Endodermal cell (in vitro differentiated cells): ENCODE results near the gene GFPT2. TPM values are rescaled to one million over a fixed set of nuclear protein-coding genes. Genes with fewer than 3 reads are reported as not detected.
A peak's percentile ranks its signal among the peaks of the same experiment; 100 is the strongest.

Experiments
- DNase-seq: peaks from one replicate; pipeline ENCODE4 v3.0.0-alpha.2; 2017
- H3K27ac ChIP-seq: 2 replicates; pipeline ENCODE4 v1.5.1; 2013; ENCODE audit warnings: mild to moderate bottlenecking, low read depth, low read length, moderate library complexity
- H3K27me3 ChIP-seq: 2 replicates; pipeline ENCODE4 v1.6.1; 2013; ENCODE audit warnings: mild to moderate bottlenecking, low read length, moderate library complexity; ENCODE audit not compliant: insufficient read depth, control insufficient read depth, poor library complexity, severe bottlenecking
- H3K36me3 ChIP-seq: 2 replicates; pipeline ENCODE4 v1.7.0; 2013; ENCODE audit warnings: mild to moderate bottlenecking, low read length, moderate library complexity; ENCODE audit not compliant: control insufficient read depth, insufficient read depth
- H3K4me1 ChIP-seq: one replicate; pipeline ENCODE4 v1.7.0; 2013; ENCODE audit warnings: low read length; ENCODE audit not compliant: control insufficient read depth, insufficient read depth
- H3K4me3 ChIP-seq: 2 replicates; pipeline ENCODE4 v1.5.1; 2013; ENCODE audit warnings: mild to moderate bottlenecking, low read length, moderate library complexity
- H3K9ac ChIP-seq: 2 replicates; pipeline ENCODE4 v1.6.1; 2013; ENCODE audit warnings: mild to moderate bottlenecking, low read length, moderate library complexity; ENCODE audit not compliant: poor library complexity, severe bottlenecking; ENCODE audit errors: extremely low read depth
- H3K9me3 ChIP-seq: 2 replicates; pipeline ENCODE4 v1.6.1; 2013; ENCODE audit warnings: mild to moderate bottlenecking, low read length, moderate library complexity; ENCODE audit not compliant: control insufficient read depth
- H3K27ac Mint-ChIP-seq: 2 replicates; pipeline ENCODE4 v1.8.0; 2020; ENCODE audit warnings: mixed read lengths
- H3K27me3 Mint-ChIP-seq: 2 replicates; pipeline ENCODE4 v1.8.0; 2021; ENCODE audit warnings: mild to moderate bottlenecking, mixed read lengths; ENCODE audit not compliant: insufficient read depth
- H3K36me3 Mint-ChIP-seq: 2 replicates; pipeline ENCODE4 v1.8.0; 2020; ENCODE audit warnings: low read depth, mixed read lengths
- H3K4me1 Mint-ChIP-seq: 2 replicates; pipeline ENCODE4 v1.8.0; 2020; ENCODE audit warnings: mixed read lengths
- H3K4me3 Mint-ChIP-seq: 2 replicates; pipeline ENCODE4 v1.8.0; 2020; ENCODE audit warnings: mild to moderate bottlenecking, moderate library complexity, mixed read lengths
- H3K9me3 Mint-ChIP-seq: 2 replicates; pipeline ENCODE4 v1.8.0; 2020; ENCODE audit warnings: mild to moderate bottlenecking, mixed read lengths
- WGBS, 2 experiments: methylation state at CpG; one replicate each; pipeline versions ENCODE4 v1.1.5 to v1.1.7; 2013; ENCODE audit warnings: missing lambda C conversion rate in 2 of 2, mixed read lengths in 1 of 2; ENCODE audit not compliant: insufficient coverage in 1 of 2, insufficient read length in 1 of 2; 5-methylcytosine and 5-hydroxymethylcytosine counted together
- total RNA-seq, 2 donors: library from RNA; stranded (reverse); fragmentation: NEBNext Ultra II Directional in 1 of 2; extraction: Animal tissue kit (Norgen Biotek cat#: 25700) in 1 of 2; gene quantifications; 2 replicates in 1 of 2; 3 replicates in 1 of 2; pipeline ENCODE4 v1.2.1, GENCODE V29; 2021
- TF ChIP-seq, protein P1 (sequence below): fragments of 200-600 bp; sonication (generic); conservative IDR thresholded peaks from 2 replicates; pipeline ENCODE4 v1.5.0; 2021; ENCODE audit warnings: antibody characterized with exemption, mild to moderate bottlenecking

The GFPT2 gene
- total RNA-seq, 2 donors from 2014 or later, result 19.5 to 37.3 TPM

DNA sequence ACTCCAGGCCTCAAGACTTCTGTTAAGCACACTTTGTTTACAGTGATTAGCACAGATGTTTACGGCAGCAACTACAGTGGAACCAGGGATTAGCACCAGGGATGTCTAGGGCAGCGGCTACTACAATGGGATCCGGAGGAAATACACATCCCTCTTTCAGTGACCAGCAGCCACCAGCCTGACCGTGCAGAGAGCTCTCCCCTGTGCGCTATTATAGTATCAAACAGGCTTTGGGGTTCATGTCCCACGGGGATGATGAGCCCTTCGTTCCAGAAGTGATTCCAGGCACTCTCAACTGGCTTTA, 21.5 kb downstream of the GFPT2 start:
- H3K4me3 ChIP-seq, result peak overlapping the region; percentile 64
- peak overlapping the region; percentile 94 for H3K9ac ChIP-seq
- peak; percentile 90 for DNase-seq
- Mint-ChIP-seq H3K27ac (peak overlapping the region; percentile 97), H3K9me3 (peaks cover 22% of the 10 kb centered on the region), H3K4me1 (peaks cover 17% of the 10 kb centered on the region), H3K36me3 (peaks cover 55% of the 10 kb centered on the region), H3K4me3 (peak overlapping the region; percentile 19), H3K27me3 (no peaks in the 10 kb centered on the region)
- H3K27ac ChIP-seq, result peak overlapping the region; percentile 95
- TF ChIP-seq, protein P1, sequence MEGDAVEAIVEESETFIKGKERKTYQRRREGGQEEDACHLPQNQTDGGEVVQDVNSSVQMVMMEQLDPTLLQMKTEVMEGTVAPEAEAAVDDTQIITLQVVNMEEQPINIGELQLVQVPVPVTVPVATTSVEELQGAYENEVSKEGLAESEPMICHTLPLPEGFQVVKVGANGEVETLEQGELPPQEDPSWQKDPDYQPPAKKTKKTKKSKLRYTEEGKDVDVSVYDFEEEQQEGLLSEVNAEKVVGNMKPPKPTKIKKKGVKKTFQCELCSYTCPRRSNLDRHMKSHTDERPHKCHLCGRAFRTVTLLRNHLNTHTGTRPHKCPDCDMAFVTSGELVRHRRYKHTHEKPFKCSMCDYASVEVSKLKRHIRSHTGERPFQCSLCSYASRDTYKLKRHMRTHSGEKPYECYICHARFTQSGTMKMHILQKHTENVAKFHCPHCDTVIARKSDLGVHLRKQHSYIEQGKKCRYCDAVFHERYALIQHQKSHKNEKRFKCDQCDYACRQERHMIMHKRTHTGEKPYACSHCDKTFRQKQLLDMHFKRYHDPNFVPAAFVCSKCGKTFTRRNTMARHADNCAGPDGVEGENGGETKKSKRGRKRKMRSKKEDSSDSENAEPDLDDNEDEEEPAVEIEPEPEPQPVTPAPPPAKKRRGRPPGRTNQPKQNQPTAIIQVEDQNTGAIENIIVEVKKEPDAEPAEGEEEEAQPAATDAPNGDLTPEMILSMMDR, result no peak
- H3K9me3 ChIP-seq, result no peaks in the 10 kb centered on the region
- H3K27me3 ChIP-seq, result no peaks in the 10 kb centered on the region
- H3K36me3 ChIP-seq, result peaks cover 73% of the 10 kb centered on the region
- 6 to 16% methylated on average over 6 to 7 of the region's 7 CpGs for WGBS, 2 experiments
- peaks cover 16% of the 10 kb centered on the region for H3K4me1 ChIP-seq

DNA sequence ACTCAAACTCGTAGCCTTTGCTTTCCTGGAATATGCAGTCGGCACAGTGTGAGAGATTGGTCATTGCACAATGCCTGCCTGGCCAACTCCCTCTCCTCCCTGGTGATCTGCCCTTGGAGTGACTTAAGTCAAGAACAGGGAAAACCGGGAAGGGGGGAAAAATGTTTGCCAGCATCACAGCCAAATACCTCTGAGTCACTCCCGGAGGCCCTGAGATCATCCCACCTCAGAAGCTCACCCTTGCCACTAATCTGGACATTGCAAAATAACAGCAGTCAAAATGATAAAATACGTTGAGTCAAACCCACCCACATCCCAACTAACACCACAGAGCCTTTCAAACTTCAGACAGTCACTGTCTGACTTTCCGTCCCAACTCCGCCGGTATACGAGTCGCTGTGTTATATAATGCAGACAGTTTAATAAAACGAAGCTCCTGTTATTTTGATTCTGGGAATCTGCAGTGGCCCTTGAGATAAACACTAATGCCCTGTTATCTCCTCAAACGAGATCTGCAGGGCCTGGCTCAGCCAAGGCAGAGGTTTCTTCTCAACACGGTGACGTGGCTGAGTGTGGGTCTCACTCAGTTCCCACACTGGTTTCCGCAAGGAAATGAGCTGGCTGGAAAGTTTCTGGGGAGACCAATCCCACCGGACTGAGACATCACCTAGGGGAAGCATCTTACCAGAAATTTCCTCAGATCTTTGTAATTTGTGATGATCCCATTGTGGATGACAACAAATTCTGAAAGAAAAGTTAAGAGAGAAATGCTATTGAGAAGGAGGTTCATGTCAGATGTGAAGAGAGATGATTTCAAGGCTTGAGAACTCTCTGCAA, 22.1 kb downstream of the GFPT2 start:
- 70 to 82% methylated on average over 12 to 16 of the region's 16 CpGs for WGBS, 2 experiments
- Mint-ChIP-seq H3K27ac (peak overlapping the region; percentile 97), H3K4me3 (peak overlapping the region; percentile 19), H3K4me1 (peaks cover 17% of the 10 kb centered on the region), H3K36me3 (peaks cover 51% of the 10 kb centered on the region), H3K9me3 (peaks cover 22% of the 10 kb centered on the region), H3K27me3 (no peaks in the 10 kb centered on the region)
- no peaks in the 10 kb centered on the region for H3K27me3 ChIP-seq
- peak overlapping the region; percentile 64 for H3K4me3 ChIP-seq
- no peaks in the 10 kb centered on the region for H3K9me3 ChIP-seq
- H3K27ac ChIP-seq, result peak overlapping the region; percentile 95
- H3K9ac ChIP-seq, result peak overlapping the region; percentile 94
- peaks cover 71% of the 10 kb centered on the region for H3K36me3 ChIP-seq
- peak; percentile 69 for DNase-seq
- H3K4me1 ChIP-seq, result peaks cover 16% of the 10 kb centered on the region
- TF ChIP-seq, protein P1, result no peak

DNA sequence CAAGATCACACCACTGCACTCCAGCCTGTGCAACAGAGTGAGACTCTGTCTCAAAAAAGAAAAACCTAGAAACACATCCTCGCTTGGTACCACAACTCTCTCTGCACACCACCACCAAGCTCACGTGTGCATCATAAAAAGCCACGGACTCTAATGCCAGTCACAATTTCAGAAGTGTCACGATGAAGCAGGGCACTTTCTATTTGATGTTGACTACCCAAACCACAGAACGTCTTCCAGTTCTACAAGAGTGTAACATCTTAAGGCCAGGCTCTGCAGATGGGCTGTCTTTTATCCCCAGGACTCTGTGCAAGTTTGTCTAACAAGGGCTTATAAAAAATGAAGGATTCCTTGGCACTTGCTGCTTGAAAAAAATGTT, 22.9 kb downstream of the GFPT2 start:
- peaks cover 22% of the 10 kb centered on the region for H3K9me3 Mint-ChIP-seq
- no peak overlapping the region for H3K4me3 Mint-ChIP-seq
- 88 to 94% methylated on average over 3 to 5 of the region's 5 CpGs for WGBS, 2 experiments
- Histone ChIP-seq H3K27ac (no peak overlapping the region), H3K36me3 (peaks cover 63% of the 10 kb centered on the region), H3K4me3 (no peak overlapping the region), H3K27me3 (no peaks in the 10 kb centered on the region), H3K9ac (peak overlapping the region; percentile 94), H3K4me1 (peaks cover 16% of the 10 kb centered on the region), H3K9me3 (no peaks in the 10 kb centered on the region)
- TF ChIP-seq, protein P1, result no peak
- DNase-seq, result no peak
- H3K27ac Mint-ChIP-seq, result peak overlapping the region; percentile 97
- peaks cover 17% of the 10 kb centered on the region for H3K4me1 Mint-ChIP-seq
- H3K27me3 Mint-ChIP-seq, result no peaks in the 10 kb centered on the region
- peaks cover 50% of the 10 kb centered on the region for H3K36me3 Mint-ChIP-seq
